ENCODE data around the gene VGF. TPM values are rescaled to one million over a fixed set of nuclear protein-coding genes. Genes with fewer than 3 reads are reported as not detected.

The VGF gene
- total RNA-seq, 1 experiment from 2014 or later: 1.2 TPM

GRCh38 chr7:101165958-101166647, 734 bp upstream of the VGF start:
- Mint-ChIP-seq H3K36me3 (ENCODE audit: insufficient read depth, unreplicated experiment) (peaks cover 21% of the 10 kb centered on the region), H3K27me3 (ENCODE audit: insufficient read depth, unreplicated experiment) (peaks cover 40% of the 10 kb centered on the region), H3K4me1 (ENCODE audit: low read depth, unreplicated experiment) (peaks cover 33% of the 10 kb centered on the region), H3K27ac (ENCODE audit: unreplicated experiment) (no peak overlapping the region), H3K4me3 (ENCODE audit: unreplicated experiment) (peak overlapping the region; percentile 74), H3K9me3 (ENCODE audit: unreplicated experiment) (no peaks in the 10 kb centered on the region)
- no peaks in the 10 kb centered on the region for H3K36me3 ChIP-seq (ENCODE audit: control insufficient read depth, insufficient read depth, low read length)
- ChIA-PET POLR2A (interaction anchor here (0.7 to 1.2 kb wide), 3 partner anchors 22 to 52 kb away, joined by 3 to 13 read pairs (median 3); partner anchors contain the start of gene ZNHIT1), CTCF (interaction anchor here (1.0 to 2.4 kb wide), 4 partner anchors 16 to 277 kb away, joined by 5 to 26 read pairs (median 13); partner anchors contain the start of gene UFSP1)
- H3K9me3 ChIP-seq: no peaks in the 10 kb centered on the region
- BruUV-seq (replicated peaks): no TSS peak
- peaks cover 39% of the 10 kb centered on the region for H3K4me1 ChIP-seq
- DNase-seq: no peak
- peaks cover 2% of the 10 kb centered on the region for H3K27me3 ChIP-seq (replicated peaks; ENCODE audit: control insufficient read depth, insufficient read depth, low read length)
- H3K4me3 ChIP-seq (ENCODE audit: low read depth, low read length): peak overlapping the region; percentile 11
- intact Hi-C loops (cut with micrococcal nuclease; ENCODE audit: unreplicated experiment): no loop called here
- TF ChIP-seq CTCF (IDR thresholded peaks at IDR 0.05; ENCODE audit: insufficient read depth in 1 of 2, low read depth in 1 of 2, low read length in 1 of 2, severe bottlenecking in 1 of 2, unreplicated experiment in 1 of 2): no peak

- H3K4me3 ChIP-seq (ENCODE audit: low read depth, low read length): peak overlapping the region; percentile 63
- intact Hi-C loops (cut with micrococcal nuclease; ENCODE audit: unreplicated experiment): no loop called here
- ChIA-PET POLR2A (interaction anchor here (0.6 to 0.7 kb wide), 2 partner anchors 21 to 118 kb away, joined by 3 to 4 read pairs; no protein-coding TSS in a partner anchor), CTCF (interaction anchor here (0.8 to 2.4 kb wide), 3 partner anchors 12 to 28 kb away, joined by 3 to 26 read pairs (median 4); no protein-coding TSS in a partner anchor)
- H3K27me3 ChIP-seq (replicated peaks; ENCODE audit: control insufficient read depth, insufficient read depth, low read length): no peaks in the 10 kb centered on the region; the same call in none of the 2 replicates
- peaks cover 27% of the 10 kb centered on the region for H3K36me3 Mint-ChIP-seq (ENCODE audit: insufficient read depth, unreplicated experiment)
- 0 out of 2 replicates have a peak, but pooled peaks cover 2% of the 10 kb centered on the region for H3K36me3 ChIP-seq (ENCODE audit: control insufficient read depth, insufficient read depth, low read length)
- H3K4me3 Mint-ChIP-seq (ENCODE audit: unreplicated experiment): peak overlapping the region; percentile 74
- no TSS peak for BruUV-seq (replicated peaks)
- no peaks in the 10 kb centered on the region for H3K9me3 Mint-ChIP-seq (ENCODE audit: unreplicated experiment)
- H3K9me3 ChIP-seq: no peaks in the 10 kb centered on the region
- TF ChIP-seq CTCF (IDR thresholded peaks at IDR 0.05; ENCODE audit: insufficient read depth in 1 of 2, low read depth in 1 of 2, low read length in 1 of 2, severe bottlenecking in 1 of 2, unreplicated experiment in 1 of 2): no peak
- peak; percentile 71 to 83 for DNase-seq
- peaks cover 29% of the 10 kb centered on the region for H3K4me1 ChIP-seq
- peaks cover 26% of the 10 kb centered on the region for H3K4me1 Mint-ChIP-seq (ENCODE audit: low read depth, unreplicated experiment)
- H3K27me3 Mint-ChIP-seq (ENCODE audit: insufficient read depth, unreplicated experiment): peaks cover 27% of the 10 kb centered on the region
- H3K27ac Mint-ChIP-seq (ENCODE audit: unreplicated experiment): no peak overlapping the region
Measured at GRCh38 chr7:101164071-101164840, 1.1 kb downstream of the VGF start.

Data from Caco-2 (cell line).